ENCODE measurements around the gene ECM1.

ECM1 gene

DNA sequence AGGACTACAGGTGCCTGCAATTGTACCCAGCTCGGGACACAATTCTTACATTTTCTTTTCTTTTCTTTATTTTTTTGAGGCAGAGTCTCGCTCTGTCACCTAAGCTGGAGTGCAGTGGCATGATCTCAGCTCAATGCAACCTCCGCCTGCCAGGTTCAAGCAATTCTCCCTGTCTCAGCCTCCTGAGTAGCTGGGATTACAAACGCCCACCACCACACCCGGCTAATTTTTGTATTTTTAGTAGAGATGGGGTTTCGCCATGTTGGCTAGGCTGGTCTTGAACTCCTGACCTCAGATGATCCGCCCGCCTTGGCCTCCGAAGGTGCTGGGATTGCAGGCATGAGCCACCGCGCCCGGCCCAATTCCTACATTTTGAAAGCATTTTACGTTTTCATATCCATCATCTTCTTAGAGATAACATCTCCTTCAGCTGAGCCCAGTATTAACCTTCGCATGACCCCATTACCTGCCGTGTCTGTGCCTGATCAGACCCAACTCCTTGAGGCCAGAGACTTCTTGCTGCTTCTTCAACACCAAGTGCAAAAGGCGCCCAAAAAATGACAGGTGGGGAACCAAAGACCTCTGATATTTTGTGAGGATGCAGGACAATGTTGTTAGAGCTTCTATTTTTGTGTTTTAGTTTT is 38.5 kb downstream of the ECM1 start:
- no peak for DNase-seq

DNA sequence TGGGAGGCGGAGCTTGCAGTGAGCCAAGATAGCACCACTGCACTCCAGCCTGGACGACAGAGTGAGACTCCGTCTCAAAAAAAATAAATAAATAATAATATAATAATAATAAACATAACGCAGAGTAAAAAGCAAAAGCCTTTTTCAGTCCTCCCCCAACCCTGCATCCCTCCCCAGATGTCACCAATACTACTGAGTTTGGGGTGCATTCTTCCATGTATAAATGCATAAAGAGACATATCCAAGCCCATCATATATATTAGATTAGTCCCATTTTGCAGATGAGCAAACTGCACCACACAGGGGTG is 40.4 kb downstream of the ECM1 start:
- no peak for DNase-seq

DNA sequence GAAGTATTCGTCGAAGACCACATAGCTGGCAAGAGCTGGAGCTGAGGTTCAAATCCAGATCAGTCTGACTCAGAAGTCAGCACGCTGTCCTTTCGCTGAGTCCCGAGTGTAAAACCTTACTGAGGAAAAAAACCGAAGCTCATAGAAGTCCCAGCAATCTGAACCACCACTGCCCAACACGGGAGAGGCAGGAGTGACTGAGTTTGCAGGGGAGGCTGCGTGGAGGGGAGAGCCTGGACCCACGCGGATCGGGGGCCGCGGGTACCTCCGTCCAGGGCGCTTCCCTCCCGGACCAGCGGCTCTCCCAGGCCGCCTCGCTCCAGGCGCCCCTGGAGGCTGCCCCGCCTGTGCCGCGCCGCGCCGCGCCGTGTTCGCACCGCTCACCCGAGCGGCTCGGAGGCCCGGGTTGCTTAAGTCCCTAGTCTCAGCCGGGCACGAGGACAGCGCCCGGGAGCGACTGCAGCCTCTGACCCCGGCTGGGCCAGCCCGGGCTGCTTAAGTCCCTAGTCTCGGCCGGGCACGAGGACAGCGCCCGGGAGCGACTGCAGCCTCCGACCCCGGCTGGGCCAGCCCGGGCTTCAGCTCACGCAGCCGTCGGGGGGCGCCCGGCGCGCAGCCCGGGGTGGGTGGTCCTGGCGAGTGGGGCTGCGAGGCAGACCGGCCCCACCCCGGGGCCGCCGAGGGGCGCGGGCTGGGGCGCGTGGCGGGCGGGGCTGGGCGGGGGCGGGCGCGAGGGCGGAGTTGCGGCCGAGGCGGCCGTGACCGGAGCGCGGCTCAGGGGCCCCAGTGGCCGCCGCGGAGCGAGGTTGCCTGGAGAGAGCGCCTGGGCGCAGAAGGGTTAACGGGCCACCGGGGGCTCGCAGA is 41.0 kb downstream of the ECM1 start, which contains the start of gene ADAMTSL4:
Gene ADAMTSL4 (plus strand): TSS at position 777 of the 864 bp plus-strand sequence. CDS start 2,881 bp downstream, outside the sequence.
- no peak for DNase-seq

DNA sequence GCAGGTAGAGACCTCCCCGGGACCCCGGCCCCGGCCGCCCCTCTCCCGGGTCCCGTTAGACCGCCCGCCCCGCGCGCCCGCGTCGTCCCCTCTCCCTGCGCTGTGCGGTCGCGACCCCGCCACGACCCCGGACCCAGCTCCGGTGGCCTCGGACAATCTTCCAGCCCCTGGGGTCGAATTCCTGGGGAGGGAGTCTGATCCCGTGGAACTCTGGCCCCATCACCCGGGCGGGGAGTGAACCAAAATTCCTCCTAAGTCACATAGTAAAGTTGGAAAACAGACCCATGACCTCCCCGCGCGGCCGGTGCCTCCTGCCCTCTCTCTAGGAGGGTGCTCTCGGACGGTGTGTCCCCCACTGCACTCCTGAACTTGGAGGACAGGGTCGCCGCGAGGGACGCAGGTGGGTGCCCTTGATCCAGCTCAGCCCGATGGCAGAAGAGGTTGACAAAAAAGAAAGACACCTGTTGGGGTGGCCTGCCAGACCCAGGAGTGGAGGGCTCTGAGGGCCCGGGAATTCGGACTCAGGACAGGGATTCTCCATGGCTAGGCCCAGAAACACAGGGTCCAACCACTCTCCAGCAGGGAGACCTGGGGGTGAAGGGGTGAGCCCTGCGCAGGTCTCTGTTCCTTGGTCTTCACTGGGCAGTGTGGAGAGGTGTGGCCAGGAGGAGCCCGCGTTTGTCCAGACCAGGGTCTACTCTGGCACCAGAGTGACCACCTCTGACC is 41.8 kb downstream of the ECM1 start:
- no peak for DNase-seq

- DNase-seq = no peak
Measured at GRCh38 chr1:150550222-150551050, 42.5 kb downstream of the ECM1 start.

DNA sequence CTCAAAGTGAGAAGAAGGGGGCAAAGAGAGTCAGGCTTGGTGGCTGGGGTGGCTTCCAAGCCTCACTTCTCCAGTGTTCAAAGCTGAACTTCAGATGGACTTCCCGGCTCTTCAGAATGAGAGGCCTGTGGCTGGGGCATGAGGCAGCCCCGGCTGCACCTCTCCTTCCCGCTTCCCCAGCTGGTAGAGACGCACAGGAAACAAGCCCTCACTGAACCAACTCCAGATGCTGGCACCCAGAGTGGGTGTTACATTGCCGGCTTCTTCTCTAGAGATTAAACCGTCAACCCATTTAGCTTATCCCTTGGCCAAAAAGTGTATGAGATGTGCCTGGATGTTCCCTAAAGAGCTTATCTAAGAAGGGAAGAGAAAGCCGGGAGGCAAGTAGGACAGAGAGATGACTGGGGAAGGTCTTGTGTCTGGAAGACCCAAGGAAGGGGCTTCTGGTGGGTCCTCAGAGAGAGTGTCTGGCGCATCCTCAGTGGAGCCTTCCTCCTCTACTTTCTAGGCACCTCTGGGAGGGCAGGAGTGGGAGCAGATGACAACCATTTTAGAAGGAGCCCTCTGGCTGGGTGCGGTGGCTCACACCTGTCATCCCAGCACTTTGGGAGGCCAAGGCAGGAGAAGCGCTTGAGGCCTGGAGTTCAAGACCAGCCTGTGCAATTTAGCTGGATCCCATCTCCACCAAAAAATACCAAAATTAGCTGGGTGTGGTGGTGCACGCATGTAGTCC is 43.3 kb downstream of the ECM1 start:
- DNase-seq = no peak

GRCh38 chr1:150551784-150552127 is 43.8 kb downstream of the ECM1 start:
- DNase-seq = no peak

DNA sequence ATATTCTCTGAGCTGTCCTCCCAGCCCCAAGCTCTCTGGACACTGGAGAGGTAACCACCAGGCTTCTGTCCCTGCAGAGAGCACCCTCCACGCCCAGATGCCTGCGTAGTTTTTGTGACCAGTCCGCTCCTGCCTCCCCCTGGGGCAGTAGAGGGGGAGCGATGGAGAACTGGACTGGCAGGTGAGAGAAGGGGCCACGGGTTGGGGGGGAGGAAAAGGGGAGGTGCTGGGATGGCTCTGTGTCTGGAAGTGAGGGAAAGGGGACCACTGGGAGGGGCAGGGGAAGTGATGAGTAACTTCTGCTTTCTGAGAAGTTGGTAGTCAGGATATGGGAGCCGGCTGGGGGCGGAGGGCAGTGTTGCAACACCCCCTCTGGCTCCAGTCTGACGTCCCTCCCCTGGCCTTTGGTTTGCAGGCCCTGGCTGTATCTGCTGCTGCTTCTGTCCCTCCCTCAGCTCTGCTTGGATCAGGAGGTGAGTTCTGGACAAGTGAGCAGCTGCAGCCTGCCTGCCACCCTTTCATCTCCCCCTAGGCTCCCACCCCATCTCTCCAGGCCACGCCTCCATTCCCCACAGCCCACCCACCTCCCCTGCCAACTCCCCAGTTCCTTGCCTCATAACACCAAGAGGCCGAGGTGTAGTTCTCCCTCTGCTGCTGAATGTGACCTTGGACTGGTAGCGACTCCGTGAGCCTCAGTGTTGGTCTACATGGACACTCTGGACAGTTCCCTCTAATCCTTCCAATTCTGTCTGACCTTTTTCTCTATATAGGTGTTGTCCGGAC is 44.4 kb downstream of the ECM1 start:
- no peak for DNase-seq

- DNase-seq = no peak
Measured at GRCh38 chr1:150552911-150553289, 45.0 kb downstream of the ECM1 start.

GRCh38 chr1:150553392-150554085 is 45.6 kb downstream of the ECM1 start:
- no peak for DNase-seq

DNA sequence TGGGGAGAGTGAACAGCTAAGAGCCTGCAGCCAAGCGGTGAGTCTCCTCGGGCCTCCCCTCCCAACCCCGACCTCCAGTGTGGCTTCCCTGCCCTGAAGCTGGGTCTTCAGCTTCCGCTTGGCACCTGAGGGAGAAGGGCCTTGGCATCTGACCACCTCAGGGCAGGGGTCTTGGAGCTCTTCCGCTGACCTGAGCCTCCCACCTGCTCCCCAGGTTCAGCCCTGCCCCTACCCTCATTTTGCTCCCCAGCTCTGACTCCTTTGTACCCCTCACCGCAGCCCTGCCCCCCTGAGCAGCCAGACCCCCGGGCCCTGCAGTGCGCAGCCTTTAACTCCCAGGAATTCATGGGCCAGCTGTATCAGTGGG is 46.2 kb downstream of the ECM1 start:
- no peak for DNase-seq

- no peak for DNase-seq
Measured at GRCh38 chr1:150555198-150555970, 47.5 kb downstream of the ECM1 start.

DNA sequence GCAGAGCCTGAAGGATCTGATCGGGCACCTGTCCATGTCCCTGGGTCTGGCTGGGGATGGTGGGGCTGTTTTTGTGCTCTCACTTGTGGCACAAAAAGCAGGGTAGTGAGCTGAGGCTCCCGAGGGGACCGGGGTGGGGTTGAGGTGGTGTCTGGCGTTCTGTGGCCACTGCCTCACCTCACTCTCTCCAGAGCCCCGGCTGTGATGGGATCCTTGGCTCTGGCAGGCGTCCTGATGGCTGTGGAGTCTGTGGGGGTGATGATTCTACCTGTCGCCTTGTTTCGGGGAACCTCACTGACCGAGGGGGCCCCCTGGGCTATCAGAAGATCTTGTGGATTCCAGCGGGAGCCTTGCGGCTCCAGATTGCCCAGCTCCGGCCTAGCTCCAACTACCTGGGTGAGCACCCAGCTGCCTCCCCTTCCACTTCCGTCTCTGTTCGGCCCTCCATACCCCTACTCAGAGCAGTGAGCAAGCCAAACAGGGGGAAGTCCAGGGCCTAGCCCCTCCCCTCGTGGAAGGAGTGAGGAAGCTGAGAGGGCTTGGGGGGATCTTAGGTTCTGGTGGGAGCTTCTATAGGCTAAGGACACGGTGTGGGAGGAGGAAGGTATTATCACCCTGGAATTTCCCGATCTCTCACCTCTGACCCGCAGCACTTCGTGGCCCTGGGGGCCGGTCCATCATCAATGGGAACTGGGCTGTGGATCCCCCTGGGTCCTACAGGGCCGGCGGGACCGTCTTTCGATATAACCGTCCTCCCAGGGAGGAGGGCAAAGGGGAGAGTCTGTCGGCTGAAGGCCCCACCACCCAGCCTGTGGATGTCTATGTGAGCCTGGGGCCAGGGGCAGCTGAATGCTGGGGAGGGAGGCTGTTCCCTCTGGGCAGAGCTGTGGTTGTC is 48.3 kb downstream of the ECM1 start:
- no peak for DNase-seq

GRCh38 chr1:150557065-150557600 is 49.2 kb downstream of the ECM1 start:
- DNase-seq = no peak

- DNase-seq = no peak
Measured at GRCh38 chr1:150557813-150558212, 49.9 kb downstream of the ECM1 start.

- DNase-seq = no peak
Measured at GRCh38 chr1:150558303-150558704, 50.4 kb downstream of the ECM1 start.

DNA sequence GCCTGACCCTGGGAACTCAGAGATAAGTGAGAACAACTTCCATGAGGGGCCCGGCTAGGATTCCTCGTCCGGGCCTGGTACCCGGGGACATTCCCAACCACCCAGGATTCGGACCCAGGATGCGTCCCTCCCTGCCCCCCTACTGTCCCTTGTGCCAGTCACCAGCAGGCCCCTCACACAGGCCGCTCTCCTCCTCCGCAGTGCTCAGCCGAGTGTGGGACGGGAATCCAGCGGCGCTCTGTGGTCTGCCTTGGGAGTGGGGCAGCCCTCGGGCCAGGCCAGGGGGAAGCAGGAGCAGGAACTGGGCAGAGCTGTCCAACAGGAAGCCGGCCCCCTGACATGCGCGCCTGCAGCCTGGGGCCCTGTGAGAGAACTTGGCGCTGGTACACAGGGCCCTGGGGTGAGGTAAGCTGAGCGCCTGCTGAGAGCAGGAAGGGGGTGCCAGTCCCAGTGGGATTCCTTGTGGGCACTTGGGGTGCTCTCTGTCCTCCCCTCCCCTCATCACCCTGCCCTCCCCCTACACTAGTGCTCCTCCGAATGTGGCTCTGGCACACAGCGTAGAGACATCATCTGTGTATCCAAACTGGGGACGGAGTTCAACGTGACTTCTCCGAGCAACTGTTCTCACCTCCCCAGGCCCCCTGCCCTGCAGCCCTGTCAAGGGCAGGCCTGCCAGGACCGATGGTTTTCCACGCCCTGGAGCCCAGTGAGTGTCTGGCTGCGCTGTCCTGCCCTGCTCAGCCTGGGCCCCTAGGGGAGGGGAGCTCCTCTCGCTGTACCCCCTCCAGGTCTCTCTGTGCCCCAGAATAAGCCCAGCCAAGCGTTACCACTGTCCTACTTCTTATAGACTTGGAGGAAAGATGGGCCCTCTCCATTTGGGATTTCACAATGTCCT is 51.1 kb downstream of the ECM1 start:
- DNase-seq = no peak

- DNase-seq = no peak
Measured at GRCh38 chr1:150559656-150560010, 51.7 kb downstream of the ECM1 start.

Data from stimulated activated CD4-positive, alpha-beta T cell treated with anti-CD3 and anti-CD28 coated beads, Interleukin-4, amount 100 ng/mL, for 24 hours (primary cell).